COR-L47 (cell line): ENCODE results near the gene TOM1L2.
A peak's percentile ranks its signal among the peaks of the same experiment; 100 is the strongest.
"Not testable (repeated sequence)": the region's sequence is repeated elsewhere in the genome, so short reads cannot be mapped to it uniquely, and the experiment has no call there.

Experiments used
- DNase-seq: peaks from one replicate; lab custom pipeline; 2025; lab: John Stamatoyannopoulos, UW

The TOM1L2 gene

GRCh38 chr17:17924131-17924856 lies 47.9 kb downstream of the TOM1L2 start:
- no peak for DNase-seq

- DNase-seq: no peak
Observed at GRCh38 chr17:17922070-17922614, 50.1 kb downstream of the TOM1L2 start.

GRCh38 chr17:17921192-17922069 lies 50.8 kb downstream of the TOM1L2 start:
- DNase-seq: no peak

GRCh38 chr17:17919169-17920107 lies 52.8 kb downstream of the TOM1L2 start:
- DNase-seq: peak; percentile 37

GRCh38 chr17:17917394-17917793 lies 54.8 kb downstream of the TOM1L2 start:
- no peak for DNase-seq

- DNase-seq: no peak
Observed at GRCh38 chr17:17915183-17915582, 57.0 kb downstream of the TOM1L2 start.

GRCh38 chr17:17913695-17914332 lies 58.4 kb downstream of the TOM1L2 start:
- peak; percentile 85 for DNase-seq

- DNase-seq: not testable (repeated sequence)
Observed at GRCh38 chr17:17912336-17912735, 59.9 kb downstream of the TOM1L2 start.

GRCh38 chr17:17911001-17911613 lies 61.1 kb downstream of the TOM1L2 start:
- no peak for DNase-seq

- DNase-seq: no peak
Observed at GRCh38 chr17:17910060-17910459, 62.1 kb downstream of the TOM1L2 start.

GRCh38 chr17:17909078-17909477 lies 63.1 kb downstream of the TOM1L2 start:
- DNase-seq: no peak

GRCh38 chr17:17907469-17907868 lies 64.7 kb downstream of the TOM1L2 start:
- no peak for DNase-seq

- DNase-seq: no peak
Observed at GRCh38 chr17:17906418-17907215, 65.6 kb downstream of the TOM1L2 start.

GRCh38 chr17:17905036-17905320 lies 67.2 kb downstream of the TOM1L2 start:
- DNase-seq: no peak

- no peak for DNase-seq
Observed at GRCh38 chr17:17904166-17905035, 67.8 kb downstream of the TOM1L2 start.

GRCh38 chr17:17902877-17903276 lies 69.3 kb downstream of the TOM1L2 start:
- DNase-seq: no peak

GRCh38 chr17:17902376-17902775 lies 69.8 kb downstream of the TOM1L2 start:
- DNase-seq: no peak

GRCh38 chr17:17900615-17901520 lies 71.3 kb downstream of the TOM1L2 start:
- DNase-seq: peak; percentile 54
